Right hindlimb (tissue), 1 donor: ENCODE results near the gene LOXL1.
"Not testable (repeated sequence)": the region's sequence is repeated elsewhere in the genome, so short reads cannot be mapped to it uniquely, and the experiment has no call there.

Experiments used
- DNase-seq: peaks from one replicate; pipeline ENCODE4 v3.0.0-alpha.2; 2018

LOXL1 gene

DNA sequence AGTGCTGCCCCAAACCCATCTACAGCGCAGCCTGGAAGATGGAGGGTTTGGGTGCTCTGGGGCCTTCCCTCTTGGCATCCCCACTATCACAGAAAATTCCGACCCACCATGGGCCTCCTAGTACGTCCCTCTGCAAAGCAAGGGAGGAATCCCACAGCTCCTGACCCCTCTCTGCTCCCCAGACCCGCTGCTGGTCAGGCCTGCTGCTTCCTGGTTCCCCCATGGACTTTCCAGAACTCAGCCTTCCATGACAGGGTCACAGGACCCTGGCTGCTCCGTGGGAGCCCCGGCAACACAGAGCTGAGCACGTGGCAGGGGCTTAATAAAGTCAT, 3.1 kb upstream of the LOXL1 start:
- no peak for DNase-seq

DNA sequence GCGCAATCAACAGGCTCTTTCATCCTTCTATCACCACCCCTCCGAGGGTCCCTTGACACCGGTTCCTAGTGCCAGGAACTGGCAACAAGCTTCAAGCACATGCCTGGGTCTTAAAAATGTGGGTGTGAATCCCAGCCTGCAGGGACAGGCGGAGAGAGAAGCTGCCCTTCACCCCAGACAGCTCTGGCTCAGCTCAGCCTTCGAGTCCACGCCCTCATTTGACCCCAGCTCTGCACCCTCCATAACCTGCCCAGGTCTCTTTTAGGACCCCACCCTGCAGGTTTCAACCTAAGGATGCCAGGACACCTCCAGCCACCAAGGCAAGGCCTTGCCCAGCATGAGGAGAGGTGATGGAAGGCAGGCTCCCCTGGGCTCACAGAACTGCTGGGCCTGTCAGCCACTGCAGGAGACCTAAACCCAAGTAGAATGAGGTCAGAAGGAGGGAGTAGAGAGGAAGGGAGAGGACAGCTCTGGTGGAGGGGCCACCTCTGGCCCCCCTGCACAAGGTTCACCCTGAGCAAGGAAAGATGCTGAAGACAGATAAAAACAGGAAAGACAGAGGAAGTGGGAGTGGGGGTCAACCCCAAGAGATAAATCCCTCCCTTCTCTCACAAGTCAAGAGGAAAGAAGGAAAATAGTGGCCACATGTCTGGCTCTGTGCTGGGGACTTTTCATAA, 2.6 kb upstream of the LOXL1 start:
- DNase-seq = no peak

DNA sequence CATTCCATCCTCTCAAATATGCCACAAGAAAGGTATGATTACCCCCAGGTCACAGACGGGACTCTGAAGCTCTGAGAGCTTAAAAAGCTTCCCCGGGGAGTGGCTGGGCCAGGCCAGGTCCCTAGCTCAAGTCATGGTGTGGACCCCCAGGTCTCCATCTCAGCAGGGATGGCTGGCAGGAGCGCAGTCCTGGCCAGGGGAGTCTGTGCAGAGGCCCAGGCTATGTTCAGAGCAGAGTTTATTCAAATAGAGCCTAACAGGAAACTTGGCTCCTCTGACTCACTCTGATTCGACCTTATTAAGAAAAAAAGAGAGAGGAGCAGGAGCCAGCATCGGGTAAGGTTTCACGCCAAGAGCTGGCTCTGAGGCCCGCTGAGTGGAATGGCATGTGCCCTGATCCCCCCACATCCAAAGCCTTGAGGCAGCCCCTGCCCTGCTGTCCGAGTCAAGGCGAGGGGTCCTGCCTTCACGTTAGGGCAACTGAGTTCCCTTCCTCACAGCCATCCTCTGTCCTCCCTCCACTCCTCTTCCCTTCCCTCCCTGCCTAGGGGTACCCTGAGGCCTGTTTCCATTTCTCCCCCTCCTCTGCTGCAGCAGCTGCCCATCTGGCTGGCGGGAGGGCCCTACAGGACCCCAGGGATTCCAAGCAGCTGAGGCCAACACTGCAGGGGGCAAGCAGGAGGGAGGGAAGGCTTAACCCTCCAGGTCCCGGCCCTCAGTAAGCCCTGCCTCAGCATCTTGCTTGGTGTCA, 1.9 kb upstream of the LOXL1 start:
- DNase-seq = peak; percentile 78

DNA sequence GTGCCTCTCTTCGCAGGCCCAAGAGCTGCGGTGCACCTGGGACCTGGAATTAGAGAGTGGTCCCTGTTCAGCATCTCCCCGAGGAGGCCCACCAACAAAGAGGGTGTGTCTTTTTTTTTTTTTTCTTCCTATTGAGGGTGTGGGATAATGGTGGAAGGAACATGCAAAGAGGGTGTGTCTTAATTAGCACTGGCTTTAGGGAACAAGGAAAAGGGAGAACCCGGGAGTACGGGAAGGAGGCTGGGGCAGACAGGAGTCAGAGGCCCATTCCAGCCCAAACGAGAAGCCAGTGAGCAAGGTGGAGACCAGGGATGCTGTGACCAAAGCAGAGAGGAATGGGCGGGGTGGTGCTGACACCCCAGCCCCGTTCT, 429 bp upstream of the LOXL1 start:
- DNase-seq = no peak

DNA sequence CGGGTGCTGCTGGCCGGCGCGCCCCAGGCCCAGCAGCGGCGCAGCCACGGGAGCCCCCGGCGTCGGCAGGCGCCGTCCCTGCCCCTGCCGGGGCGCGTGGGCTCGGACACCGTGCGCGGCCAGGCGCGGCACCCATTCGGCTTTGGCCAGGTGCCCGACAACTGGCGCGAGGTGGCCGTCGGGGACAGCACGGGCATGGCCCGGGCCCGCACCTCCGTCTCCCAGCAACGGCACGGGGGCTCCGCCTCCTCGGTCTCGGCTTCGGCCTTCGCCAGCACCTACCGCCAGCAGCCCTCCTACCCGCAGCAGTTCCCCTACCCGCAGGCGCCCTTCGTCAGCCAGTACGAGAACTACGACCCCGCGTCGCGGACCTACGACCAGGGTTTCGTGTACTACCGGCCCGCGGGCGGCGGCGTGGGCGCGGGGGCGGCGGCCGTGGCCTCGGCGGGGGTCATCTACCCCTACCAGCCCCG, 777 bp downstream of the LOXL1 start:
- peak; percentile 71 for DNase-seq

DNA sequence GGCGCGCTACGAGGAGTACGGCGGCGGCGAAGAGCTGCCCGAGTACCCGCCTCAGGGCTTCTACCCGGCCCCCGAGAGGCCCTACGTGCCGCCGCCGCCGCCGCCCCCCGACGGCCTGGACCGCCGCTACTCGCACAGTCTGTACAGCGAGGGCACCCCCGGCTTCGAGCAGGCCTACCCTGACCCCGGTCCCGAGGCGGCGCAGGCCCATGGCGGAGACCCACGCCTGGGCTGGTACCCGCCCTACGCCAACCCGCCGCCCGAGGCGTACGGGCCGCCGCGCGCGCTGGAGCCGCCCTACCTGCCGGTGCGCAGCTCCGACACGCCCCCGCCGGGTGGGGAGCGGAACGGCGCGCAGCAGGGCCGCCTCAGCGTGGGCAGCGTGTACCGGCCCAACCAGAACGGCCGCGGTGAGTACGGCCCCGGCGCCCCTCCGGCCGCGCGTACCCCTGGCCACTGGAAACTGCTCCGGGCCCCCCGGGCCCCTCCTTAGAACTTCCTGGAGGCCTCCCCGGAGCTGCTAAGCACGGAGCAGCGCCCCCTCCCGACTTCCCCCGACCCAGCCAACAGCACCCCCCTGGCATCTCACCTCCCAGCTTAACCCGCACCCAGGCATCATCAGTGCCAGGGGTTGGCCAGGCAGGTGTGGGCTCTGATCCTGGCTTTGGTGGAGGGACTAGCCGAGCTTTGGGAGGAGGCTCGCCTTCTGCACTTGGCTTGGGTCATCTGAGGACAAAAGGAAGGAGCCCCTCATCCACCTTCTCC, 1.4 kb downstream of the LOXL1 start:
- DNase-seq = peak; percentile 62

DNA sequence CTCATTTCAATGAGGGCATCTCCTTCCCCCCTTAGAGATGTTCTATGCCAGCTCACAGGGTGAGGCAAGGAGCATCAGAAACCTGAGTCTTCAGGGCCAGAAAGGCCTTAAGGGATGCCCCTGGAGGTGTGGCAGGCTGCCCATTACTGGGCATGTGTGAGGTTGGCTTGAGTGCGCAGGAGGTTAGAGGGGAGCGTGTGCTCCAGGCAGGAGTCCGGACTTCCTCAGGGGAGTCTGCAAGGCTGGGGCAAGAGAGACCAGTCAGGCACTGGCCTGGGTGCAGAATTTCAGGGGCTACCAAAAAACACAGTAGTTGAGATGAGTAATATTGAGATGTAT, 1.9 kb downstream of the LOXL1 start:
- no peak for DNase-seq

DNA sequence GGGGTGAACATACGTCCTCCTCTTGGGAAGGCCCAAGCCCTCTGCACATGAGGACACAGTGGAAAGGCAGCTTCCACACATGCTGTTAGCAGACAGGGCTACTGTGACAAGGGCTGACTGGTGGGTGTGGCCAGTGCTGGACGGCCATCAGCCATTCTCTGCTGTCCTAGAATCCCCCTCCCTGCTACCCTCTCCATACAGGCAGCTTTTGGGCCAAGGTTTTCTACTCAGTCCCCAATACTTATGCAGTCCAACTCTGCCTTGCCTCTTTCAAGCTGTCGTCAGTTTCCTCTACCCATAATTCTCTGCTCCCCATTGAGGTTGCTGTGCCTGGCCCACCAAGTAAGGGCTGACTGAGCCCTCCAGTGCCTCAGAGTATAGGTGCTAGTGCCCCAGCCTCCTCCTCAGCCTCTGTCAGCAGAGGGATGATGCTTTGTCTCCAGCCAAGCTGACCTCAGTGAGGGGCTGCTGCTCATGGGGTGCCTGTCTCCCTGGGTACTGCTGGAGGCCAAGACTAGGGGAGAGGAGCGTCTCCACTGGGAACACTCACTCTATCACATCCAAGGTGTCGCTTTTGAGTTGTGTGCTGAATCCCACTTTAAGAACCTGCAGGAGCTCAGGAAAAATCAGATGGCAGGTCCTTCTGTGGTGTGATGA, 2.8 kb downstream of the LOXL1 start:
- no peak for DNase-seq

DNA sequence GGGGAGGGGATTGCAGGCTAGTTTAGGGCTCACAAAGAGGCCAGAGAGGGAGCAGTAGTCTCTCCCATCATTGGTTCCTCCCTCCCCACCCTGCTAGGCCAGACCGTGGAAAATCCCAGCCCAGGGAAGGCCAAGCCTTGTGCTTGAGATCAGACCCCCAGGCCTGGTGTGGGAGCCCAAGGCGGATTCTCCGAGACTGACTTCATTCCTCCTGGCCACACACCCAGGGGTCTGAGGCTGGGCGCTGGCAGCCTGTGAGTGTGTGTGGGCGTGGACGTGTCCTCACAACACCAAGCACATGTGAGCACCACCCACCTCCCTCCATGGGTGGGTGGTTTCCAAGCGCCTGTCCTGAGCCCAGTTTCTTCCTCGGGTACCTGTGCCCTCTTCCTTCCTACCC, 4.1 kb downstream of the LOXL1 start:
- DNase-seq = peak; percentile 74

DNA sequence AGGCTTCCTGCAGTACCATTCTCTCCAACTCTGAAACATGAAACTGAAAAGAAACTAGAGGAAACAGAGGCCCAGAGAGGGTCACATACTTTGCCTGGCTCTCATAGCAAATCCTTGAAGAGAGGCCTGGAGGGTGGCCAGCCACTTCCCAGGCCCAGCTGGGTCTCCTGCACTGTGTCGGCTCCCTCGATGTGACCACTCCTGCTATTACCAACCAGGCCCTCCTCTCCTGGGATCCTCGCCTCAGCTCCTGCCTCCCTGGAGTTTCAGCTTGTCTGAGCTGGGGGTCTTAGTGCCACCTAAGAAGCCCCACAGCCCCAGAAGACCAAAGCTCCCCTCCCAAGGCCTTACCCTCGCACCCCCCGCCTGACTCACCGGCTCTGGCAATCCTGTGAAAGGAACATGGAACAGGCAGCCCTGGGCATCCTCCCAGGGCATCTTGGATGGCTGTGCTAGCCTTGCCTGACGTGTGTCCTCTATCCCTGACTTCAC, 4.6 kb downstream of the LOXL1 start:
- no peak for DNase-seq

DNA sequence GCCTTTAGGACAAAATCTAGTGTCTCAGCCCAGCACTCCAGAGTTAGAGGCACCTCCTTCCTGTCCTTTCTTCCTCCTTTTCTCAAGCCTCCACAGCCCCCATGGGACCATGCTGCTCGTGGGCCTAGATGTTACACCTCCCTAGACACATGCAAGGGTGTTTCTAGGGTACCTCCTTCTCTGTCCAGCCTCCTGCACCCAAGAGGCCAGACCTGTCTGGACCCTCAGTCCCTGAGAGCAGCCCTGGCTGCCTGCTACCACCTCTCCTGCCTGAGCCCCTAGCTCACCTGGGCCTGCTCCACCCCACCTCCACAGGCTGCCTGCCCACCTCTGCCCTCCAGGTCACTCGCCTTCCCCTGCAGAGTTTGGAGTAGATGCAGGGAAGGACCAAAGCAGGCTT, 5.2 kb downstream of the LOXL1 start:
- DNase-seq = no peak

DNA sequence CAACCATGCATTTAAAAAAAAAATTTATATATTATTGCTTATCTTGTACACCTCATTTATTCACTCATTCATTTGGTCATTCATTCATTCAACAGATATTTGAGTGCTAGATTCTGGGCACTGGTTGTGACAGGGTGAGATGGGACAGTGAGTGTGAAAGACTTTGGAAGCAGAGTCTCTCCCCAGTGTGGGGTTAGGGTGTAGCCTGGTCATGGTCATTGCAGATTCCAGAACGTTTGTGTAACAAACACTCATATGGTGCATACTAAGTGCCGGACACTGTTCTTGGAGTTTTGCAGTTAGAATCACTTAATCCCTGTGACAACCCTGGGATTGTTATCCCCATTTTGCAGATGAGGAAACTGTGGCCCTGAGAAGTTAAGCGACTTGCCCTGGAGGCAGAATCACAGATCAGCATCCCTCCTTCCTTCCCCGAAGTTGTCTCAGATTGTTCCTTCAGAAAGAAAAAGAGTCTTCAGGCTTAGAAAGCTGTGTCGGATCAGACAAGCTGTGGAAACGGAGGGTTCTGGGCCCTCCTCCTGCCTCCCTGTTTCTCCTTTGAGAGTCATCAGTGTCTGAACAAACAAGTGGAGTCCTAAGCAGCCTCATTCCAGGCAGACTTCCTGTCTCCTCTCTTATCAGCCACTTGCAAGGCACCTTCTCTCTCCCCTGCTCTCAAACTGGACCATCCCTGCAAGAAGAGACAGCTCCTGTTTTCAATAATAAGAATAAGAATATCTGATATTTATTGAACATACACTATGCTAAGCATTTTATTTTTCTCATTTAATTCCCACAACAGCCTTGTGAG, 6.3 kb downstream of the LOXL1 start:
- no peak for DNase-seq

DNA sequence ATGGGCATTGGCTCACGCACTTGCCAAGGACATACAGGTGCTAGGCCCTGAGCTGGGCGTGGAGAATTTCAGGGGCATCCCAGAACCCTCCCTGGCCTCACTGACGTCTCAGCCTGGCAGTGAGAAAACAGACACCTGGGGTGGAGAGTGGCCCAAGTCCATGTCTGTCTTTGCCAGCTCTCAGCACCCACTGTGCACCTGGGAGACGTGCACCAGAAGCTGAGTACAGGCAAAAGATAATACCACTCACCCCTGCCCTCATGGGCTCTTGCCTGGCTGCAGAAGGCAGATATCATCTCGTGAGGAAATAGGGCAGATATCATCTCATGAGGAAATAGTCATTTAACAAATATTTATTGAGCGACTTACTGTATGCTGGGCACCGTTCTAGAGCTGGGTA, 8.0 kb downstream of the LOXL1 start:
- no peak for DNase-seq

DNA sequence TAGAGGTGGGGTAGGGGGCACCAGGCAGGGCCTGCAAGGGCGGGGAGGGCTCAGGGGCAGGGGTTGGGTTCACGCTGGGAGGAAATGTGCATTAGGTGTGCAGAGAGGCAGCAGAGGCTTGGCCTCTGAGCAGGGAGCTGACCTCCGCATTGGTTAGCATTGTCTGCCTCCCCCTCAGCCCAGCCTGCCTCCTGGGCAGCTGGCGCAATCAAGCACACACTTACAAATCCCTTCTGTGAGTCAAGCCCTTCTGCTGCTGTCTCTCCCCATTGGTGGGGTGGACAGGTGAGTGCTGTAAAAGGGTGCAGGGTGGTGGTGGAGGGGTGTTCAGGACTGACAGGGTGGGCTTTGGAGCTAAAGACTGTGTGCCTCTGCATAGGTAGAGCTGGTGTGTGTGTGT, 9.3 kb downstream of the LOXL1 start:
- DNase-seq = no peak

DNA sequence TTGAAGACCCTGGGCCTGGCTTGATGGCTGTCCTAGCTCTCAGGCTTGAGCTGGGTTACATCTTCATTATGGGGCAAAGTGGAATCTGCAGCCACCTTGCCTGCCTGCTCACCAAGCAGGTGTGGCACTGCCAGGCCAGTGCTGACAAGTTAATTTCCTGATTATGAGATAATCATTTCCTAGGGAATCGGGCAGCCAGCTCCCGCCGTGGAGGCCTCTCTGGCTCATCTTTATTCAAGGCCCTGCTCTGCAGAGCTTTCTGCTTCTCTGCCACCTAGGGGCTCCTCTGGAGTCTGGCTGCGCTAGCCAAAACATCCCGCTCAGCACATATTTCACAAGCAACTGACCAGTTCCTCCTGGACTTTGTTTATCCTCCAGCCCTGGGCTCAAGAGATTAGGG, 9.9 kb downstream of the LOXL1 start:
- DNase-seq = no peak

DNA sequence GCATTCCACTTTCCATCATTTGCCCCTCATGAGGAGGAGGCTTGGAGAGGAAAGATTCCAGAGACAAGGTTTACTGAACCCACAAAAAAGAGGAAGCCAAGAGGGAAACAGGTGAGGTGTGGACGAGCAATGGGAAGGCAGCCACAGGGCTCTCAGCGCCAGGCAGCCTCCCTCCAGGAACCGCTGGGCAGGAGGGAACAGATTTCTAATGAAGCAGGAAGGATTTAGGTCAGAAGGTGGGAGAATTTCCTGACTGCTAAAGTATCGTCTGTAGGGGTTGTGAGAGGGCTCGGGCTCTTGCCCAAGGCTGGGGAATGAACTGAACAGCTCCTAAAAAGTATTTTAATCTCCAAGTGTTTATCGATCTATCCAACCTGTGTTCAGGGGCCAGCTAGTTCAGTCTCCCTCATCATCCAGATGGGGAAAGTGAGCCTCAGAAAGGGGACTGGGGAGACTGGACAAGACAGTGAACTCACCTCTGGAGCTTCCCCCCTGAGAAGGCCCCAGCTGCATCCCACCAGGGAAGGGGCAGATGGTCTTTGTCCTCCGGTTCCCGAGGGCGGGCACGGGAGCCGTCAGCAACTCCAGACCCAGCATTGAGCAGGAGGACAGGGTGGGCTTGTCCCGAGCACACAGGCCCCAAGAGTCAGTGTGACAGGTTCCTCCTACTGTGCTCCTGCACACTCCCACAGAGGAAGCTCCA, 10.5 kb downstream of the LOXL1 start:
- DNase-seq = no peak

DNA sequence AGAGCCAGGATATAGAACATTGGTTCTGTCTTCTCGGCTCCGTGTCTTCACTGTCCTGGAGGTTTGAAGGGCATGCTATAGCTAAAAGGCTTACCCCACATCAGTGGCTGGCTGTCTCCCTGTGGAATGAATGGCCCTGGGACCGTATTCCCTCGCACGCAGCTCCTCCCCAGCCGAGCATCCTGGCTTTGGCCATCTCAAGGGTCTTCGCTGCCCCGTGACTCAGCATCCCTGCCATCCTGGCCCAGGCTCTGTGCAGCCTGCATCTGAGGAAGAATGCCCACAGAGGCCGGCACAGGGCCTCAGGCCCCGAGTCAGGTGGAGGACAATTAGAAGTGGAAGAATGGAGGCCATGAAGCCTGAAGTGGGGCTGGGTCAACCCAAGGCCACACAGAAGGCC, 11.0 kb downstream of the LOXL1 start:
- DNase-seq = no peak

DNA sequence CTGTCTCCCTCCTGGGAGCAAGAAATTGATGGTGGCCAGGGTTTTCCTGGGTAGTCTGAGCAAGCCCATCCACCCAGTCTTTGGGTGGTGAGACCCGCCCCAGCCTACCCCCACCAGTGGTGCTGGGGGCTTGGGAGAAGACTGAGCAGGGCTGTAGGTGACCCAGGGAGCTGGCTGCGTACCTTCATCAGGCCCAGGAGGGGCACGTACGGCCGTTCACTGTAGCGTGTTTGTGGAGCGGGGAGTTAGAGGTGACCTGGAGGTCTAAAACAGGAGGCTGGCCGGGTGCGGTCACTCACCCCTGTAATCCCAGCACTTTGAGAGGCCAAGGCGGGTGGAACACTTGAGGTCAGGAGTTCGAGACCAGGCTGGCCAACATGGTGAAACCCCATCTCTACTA, 11.5 kb downstream of the LOXL1 start:
- no peak for DNase-seq

DNA sequence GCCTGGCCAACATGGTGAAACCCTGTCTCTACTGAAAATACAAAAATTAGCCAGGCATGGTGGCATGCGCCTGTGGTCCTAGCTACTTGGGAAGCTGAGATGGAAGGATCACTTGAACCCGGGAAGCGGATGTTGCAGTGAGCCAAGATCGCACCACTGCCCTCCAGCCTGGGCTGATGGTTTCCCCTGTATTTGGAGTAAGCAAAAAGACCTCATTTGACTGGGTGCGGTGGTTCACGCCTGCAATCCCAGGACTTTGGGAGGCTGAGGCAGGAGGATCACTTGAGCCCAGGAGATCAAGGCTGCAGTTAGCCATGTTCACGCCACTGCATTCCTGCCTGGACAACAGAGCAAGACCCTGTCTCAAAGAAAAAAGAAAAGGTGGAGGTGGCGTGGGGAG, 12.3 kb downstream of the LOXL1 start:
- DNase-seq = not testable (repeated sequence)

DNA sequence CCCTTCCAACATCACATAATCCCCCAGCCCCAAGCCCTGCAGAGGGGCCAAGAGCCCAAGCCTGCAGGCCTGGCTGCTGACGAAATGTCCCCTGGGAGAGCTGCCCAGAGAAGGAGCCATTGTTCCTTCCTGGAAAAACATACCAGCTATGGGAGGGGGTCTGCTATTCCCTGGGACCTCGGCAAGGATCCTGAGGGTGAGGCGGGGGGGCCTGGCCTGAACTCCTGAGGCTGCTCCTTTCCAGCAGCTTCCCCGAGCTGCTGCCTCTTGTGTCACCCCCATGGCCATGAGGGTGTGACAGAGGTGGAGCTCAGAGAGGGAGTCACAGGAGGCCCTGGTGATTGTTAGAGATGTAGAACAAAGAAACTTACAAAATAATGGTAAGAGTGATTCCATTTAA, 12.9 kb downstream of the LOXL1 start:
- no peak for DNase-seq

DNA sequence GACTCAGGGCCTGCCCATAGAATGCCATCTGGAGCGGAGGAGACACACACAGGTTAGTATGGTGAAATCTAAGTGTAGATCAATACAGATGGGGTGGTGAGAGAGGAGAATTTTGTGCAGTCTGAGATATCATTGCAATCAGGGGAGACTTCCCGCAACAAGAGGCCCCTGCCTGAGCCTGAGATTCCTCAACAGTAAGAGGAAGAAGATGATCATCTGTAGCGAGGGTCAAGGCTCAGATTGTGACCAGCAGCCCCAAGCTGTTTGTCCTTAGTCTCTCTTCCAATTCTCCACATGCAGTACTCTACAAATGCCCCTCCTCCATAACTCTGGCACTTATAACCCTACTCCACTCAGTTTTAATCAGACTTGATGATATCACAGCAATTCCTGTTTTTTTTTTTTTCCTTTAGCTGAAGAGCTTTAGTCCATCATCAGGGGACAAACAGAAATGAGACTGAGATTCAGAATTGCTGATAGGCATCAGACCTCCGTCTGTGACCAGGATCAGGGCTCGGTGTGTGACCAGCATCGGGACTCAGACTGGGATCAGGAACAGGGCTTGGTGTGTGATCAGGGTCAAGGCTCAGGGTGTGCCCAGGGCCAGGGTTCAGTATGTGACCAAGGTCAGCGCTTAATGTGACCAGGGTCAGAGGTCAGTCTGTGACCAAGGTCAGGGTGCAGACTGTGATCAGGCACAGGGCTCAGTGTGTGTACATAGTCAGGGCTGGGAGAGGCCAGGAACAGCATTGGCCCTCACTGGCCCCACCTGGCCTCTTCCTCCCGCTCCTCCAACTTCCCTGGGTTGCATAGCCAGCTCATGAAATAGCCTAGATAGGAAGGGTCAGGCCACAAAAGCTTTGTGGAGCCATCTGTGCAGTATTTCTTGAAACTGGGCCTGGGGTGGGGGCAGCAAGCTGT, 14.1 kb downstream of the LOXL1 start:
- no peak for DNase-seq
